ENCODE measurements around the gene ERCC3. TPM values are rescaled to one million over a fixed set of nuclear protein-coding genes. Genes with fewer than 3 reads are reported as not detected.

ERCC3 gene
- 34.9 TPM for polyA plus RNA-seq (2013, experiment 1 of 2; ENCODE audit: insufficient read length)
- polyA plus RNA-seq (2013, experiment 2 of 2; ENCODE audit: insufficient read length), result 35.4 TPM

GRCh38 chr2:127293748-127294562 lies at the start of gene ERCC3:
ERCC3 (minus strand) TSS chr2:127294144; CDS start chr2:127294081, 63 bp downstream.
- DNase-seq, result peak; percentile 86

DNA sequence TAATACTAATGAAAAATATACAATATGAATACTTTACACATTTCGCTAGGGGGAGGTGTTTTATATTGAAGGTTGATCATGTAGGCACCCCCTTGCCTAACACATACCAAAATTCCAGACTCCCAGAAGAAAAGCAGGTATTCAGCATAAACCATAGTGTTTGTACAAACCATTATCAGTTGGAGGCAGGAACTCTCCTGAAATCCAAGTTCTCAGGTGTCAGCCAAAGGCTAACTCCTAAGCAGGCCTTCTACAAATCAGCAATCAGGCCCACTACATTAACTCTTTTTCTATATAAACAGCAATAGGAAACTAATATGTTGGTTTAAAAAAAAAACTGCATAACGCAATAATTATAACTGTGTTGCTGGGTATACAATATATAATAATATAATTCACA lies 49.3 kb upstream of the ERCC3 start:
- DNase-seq, result no peak

DNA sequence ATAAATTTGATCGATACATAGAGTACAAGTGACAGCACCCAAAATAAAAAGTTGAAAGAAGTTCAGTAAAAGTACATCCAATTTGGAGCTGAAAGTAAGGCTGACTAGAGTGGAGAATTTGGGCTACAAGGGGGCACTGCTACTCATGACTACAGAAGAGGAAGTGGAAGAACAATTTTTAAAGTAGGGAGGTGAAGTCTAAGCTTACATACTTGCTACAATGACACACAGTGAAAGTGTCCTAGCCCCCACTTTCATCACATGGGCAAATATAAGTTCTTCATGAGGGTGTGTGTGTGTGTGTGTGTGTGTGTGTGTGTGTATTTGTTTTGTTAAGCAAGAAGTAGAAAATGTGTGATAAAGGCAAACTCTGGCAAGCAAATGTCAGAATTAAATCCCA lies 48.2 kb upstream of the ERCC3 start:
- DNase-seq, result no peak

GRCh38 chr2:127332335-127332734 lies 38.4 kb upstream of the ERCC3 start:
- DNase-seq, result no peak

GRCh38 chr2:127330753-127331152 lies 36.8 kb upstream of the ERCC3 start:
- DNase-seq, result no peak

- no peak for DNase-seq
These were observed 32.5 kb upstream of the ERCC3 start for GRCh38 chr2:127326289-127326945.

DNA sequence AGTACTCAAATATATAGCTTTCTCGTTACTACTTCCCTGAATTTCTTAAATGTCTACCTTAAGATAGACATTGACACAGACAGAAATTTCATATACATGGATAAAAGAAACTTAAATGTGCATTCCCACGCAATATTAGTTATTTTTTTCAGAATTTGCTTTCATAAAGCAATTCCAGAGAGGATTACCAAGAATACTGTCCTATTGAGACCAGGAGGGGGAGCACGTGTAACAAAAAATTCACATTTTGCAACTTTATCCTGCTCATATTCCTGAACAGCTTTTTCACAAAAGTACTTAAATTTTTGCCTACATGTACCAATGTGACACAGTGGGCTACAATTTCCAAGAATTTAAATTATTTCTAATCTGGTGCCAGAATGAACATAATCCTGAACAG lies 30.7 kb upstream of the ERCC3 start:
- peak; percentile 58 for DNase-seq

- DNase-seq, result peak; percentile 9
These were observed 27.4 kb upstream of the ERCC3 start for GRCh38 chr2:127321303-127321702.

- no peak for DNase-seq
These were observed 26.8 kb upstream of the ERCC3 start for GRCh38 chr2:127320586-127321275.

DNA sequence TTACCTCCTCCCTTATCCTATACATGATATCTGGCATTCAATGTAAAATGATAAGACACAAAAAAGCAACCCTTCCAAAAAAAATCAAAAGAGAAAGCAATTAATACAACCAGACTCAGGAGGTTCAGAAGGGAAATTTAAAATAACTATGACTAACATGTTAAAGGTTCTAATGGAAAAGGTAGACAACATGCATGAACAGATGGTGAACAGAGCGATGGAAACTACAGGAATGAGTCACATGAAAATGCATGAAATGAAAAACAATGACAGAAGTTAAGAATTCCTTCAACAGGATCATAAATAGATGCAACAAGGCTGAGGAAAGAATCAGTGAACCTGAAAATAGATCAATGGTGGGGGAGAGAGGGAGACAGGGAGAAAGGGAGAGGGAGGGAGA lies 26.1 kb upstream of the ERCC3 start:
- no peak for DNase-seq

GRCh38 chr2:127314193-127314988 lies 20.4 kb upstream of the ERCC3 start:
- DNase-seq, result no peak

- DNase-seq, result no peak
These were observed 19.5 kb upstream of the ERCC3 start for GRCh38 chr2:127313406-127313805.

GRCh38 chr2:127310980-127311379 lies 17.0 kb upstream of the ERCC3 start:
- DNase-seq, result no peak

DNA sequence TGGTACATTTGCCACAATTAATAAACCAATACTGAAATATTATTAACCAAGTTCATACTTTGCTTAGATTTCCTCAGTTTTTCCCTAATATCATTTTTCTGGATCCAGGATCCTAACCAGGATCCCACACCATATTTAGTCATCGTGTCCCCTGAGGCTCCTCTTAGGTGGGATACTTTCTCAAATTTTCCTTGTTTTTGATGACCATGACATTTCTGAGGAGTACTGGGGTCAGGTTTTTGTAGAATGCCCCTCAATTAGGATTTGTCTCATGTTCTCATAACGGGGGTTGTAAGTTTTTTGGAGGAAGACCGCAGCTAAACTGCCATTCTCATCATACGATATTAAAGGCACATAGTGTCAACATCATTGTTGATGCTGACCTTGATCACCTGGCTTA lies 15.5 kb upstream of the ERCC3 start:
- no peak for DNase-seq

DNA sequence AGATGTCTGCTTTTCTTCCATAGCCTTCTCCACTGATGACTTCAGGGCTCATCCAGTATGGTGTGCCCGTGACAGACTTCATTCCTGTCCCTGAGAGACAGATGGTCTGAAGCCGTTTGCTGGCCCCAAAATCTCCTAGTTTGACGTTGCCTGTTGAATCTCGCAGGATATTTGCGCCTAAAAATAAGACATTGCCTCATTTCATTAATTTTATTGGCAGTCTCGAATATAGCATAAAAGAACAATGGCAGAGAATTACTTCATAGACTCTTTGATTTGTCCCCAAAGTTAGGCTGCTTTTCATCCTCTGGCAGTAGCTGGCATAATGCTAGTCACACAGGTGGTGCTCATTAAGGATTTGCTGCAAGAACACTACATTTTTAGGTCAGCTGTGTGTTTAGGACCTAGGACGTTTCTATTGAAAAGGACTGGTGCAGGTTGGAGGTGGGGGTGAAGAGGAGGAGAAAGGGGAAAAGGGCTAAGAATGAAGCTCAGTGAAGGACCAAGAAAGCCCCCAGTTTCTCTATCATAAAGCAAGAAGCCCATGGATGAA lies 14.7 kb upstream of the ERCC3 start:
- DNase-seq, result no peak

DNA sequence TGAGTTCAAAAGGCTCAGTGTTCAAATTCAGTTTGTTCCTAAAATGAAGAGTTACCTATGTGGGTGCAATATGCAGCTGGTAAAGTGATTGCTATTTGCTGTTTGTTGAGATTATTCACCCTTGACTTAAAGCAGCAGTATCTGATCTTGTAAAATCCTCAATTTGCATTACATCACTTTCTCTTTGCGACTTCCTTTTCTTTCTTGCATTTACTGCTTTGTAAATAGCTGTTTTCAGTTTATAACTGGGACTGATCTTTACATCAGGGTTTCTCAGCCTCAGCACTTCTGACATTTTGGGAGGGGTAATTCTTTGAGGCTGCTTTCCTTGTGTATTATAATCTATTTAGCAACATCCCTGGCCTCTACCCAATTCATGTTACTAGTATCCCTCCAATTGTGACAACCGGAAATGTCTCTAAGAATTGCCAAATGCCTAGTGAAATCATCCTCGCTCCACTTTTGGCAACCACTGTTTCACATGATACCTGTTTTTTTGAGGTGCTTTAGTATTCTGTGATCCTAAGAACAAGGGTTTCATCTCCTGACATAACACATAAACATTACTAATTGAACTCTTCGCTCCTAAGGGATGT lies 12.1 kb upstream of the ERCC3 start:
- no peak for DNase-seq

DNA sequence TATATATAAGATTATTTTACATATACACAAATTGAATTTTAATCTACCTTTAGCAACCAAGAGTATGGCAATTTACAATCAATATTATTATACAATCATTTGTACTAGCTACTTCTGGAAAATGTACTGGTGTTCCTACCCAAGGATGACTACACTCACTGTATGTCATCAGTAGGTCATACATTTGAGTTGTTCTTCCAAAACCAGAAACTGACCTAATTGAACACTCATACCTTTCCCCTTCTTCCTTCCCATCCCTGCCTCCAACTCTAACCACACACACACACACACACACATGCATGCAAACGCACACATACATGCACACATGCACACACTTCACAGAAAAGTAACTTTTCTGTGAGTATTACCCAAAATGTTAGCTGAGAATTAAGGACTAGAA lies 8.2 kb upstream of the ERCC3 start:
- no peak for DNase-seq

- DNase-seq, result no peak
These were observed 577 bp downstream of the ERCC3 start for GRCh38 chr2:127293386-127293747.

GRCh38 chr2:127288274-127288673 lies 5.7 kb downstream of the ERCC3 start:
- DNase-seq, result no peak

- DNase-seq, result no peak
These were observed 10.7 kb downstream of the ERCC3 start for GRCh38 chr2:127283275-127283674.

GRCh38 chr2:127280693-127281092 lies 13.3 kb downstream of the ERCC3 start:
- DNase-seq, result no peak

DNA sequence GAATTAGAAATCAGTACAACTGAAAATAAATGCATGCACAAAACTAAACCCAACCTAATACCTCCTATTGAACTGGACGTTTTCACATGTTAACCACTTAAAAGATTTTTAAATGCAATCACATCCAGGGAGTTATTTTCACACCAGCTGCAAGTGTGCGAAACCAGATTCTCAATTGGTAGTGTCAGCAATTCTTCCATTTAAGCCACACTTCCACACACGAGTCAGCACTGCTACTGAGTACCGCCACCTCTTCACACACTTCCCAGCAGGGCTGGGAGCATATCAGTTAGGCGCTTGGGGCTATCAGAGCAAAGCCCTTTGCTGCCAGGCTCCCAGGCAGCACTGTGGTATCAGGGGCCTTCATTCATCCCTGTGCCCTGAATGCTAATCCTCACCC lies 14.2 kb downstream of the ERCC3 start:
- no peak for DNase-seq

All from fibroblast of skin of scalp (primary cell).